Activated T-cell treated with anti-CD3 and anti-CD28 coated beads, Interleukin-2, amount 50 U/mL, for 48 hours (primary cell): ENCODE results near the gene PCDHGB4.
"Not testable (repeated sequence)": the region's sequence is repeated elsewhere in the genome, so short reads cannot be mapped to it uniquely, and the experiment has no call there.

Source experiments
- DNase-seq, 2 experiments: peaks; one replicate each; pipeline ENCODE4 v3.0.0-alpha.2; 2020

The PCDHGB4 gene

GRCh38 chr5:141369994-141370848 is 17.3 kb upstream of the PCDHGB4 start, which contains the start of gene PCDHGB3:
PCDHGB3 (plus strand) TSS chr5:141370242; CDS start chr5:141370395, 153 bp downstream.
- DNase-seq: no peak

DNA sequence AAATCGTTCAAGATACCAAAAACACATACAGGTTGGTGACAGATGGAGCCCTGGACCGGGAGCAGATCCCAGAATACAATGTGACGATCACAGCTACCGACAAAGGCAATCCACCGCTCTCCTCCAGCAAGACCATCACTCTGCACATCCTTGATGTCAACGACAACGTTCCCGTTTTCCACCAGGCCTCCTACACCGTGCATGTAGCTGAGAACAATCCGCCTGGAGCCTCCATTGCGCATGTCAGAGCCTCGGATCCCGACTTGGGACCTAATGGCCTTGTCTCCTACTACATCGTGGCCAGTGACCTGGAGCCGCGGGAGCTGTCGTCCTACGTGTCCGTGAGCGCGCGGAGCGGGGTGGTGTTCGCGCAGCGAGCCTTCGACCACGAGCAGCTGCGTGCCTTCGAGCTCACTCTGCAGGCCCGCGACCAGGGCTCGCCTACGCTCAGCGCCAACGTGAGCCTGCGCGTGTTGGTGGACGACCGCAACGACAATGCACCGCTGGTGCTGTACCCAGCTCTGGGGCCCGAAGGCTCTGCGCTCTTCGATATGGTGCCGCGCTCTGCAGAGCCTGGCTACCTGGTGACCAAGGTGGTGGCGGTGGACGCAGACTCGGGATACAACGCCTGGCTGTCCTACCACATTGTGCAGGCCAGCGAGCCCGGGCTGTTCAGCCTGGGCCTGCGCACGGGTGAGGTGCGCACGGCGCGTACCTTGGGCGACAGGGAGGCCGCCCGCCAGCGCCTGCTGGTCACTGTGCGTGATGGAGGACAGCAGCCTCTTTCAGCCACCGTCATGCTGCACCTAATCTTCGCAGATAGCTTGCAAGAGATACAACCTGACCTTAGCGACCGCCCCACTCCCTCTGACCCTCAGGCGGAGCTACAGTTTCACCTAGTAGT is 15.7 kb upstream of the PCDHGB4 start:
- no peak for DNase-seq

DNA sequence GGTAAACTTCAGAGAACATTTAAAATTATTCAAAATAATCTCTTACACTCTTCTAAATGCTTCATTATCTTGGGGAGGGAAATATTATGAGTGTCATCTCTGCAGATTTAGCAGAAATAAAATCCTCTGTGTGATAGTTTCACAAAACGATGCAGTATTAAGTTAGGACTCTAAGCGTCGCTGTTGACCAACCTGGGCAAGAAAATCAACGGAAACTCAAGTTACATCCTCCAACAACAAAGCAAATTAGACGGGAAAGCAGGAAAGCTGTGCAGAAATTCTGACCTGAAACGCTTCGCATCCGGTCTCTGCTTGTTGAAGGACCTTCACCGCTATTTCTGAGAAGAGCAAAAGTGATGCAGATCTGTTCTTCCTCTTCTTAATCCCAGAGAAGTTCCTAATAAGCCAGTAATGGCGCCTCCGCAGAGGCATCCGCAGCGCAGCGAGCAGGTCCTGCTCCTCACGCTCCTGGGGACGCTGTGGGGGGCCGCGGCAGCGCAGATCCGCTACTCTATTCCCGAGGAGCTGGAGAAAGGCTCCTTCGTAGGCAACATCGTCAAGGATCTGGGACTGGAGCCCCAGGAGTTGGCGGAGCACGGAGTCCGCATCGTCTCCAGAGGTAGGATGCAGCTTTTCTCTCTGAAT is 13.7 kb upstream of the PCDHGB4 start, which contains the start of gene PCDHGA6:
Gene PCDHGA6 (plus strand): TSS at position 219 of the 645 bp plus-strand sequence. CDS start 193 bp downstream, at position 412.
- DNase-seq: no peak

- DNase-seq: no peak
These were observed 12.9 kb upstream of the PCDHGB4 start for GRCh38 chr5:141374627-141375026.

- DNase-seq: not testable (repeated sequence)
These were observed 11.9 kb upstream of the PCDHGB4 start for GRCh38 chr5:141375444-141376155.

GRCh38 chr5:141382469-141383294 is 4.8 kb upstream of the PCDHGB4 start, which contains the start of gene PCDHGA7:
PCDHGA7 (plus strand) TSS chr5:141382742; CDS start chr5:141382900, 158 bp downstream.
- DNase-seq: no peak

DNA sequence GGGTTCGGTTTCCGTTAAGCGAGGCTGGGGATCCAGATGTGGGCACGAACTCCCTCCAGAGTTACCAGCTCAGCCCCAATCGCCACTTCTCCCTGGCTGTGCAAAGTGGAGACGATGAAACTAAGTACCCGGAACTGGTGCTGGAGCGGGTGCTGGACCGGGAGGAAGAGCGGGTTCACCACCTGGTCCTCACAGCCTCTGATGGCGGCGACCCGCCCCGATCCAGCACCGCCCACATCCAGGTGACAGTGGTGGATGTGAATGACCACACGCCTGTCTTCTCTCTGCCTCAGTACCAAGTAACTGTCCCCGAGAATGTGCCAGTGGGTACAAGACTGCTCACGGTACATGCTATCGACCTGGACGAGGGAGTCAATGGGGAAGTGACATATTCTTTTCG is 4.2 kb upstream of the PCDHGB4 start:
- no peak for DNase-seq

- no peak for DNase-seq
These were observed 2.8 kb upstream of the PCDHGB4 start for GRCh38 chr5:141384471-141385267.

GRCh38 chr5:141388661-141389060 is 1.2 kb downstream of the PCDHGB4 start:
- DNase-seq: no peak

GRCh38 chr5:141389153-141390042 is 1.9 kb downstream of the PCDHGB4 start:
- no peak for DNase-seq

- no peak for DNase-seq
These were observed 5.1 kb downstream of the PCDHGB4 start, which contains the start of gene PCDHGA8 for GRCh38 chr5:141392429-141393198. PCDHGA8 (plus strand) TSS chr5:141392633; CDS start chr5:141392814, 181 bp downstream.

- no peak for DNase-seq
These were observed 5.8 kb downstream of the PCDHGB4 start for GRCh38 chr5:141393267-141393666.

- not testable (repeated sequence) for DNase-seq
These were observed 7.1 kb downstream of the PCDHGB4 start for GRCh38 chr5:141394401-141395187.

GRCh38 chr5:141397756-141398551 is 10.5 kb downstream of the PCDHGB4 start, which contains the start of gene PCDHGB5:
PCDHGB5 (plus strand) TSS chr5:141397947; CDS start chr5:141398128, 181 bp downstream.
- peak in 1 of 2 experiments; percentile 58 for DNase-seq

GRCh38 chr5:141398608-141399007 is 11.1 kb downstream of the PCDHGB4 start:
- DNase-seq: no peak

- DNase-seq: no peak
These were observed 12.2 kb downstream of the PCDHGB4 start for GRCh38 chr5:141399555-141400258.
